Measurements from ENCODE around the gene EXOC4.

EXOC4 gene

DNA sequence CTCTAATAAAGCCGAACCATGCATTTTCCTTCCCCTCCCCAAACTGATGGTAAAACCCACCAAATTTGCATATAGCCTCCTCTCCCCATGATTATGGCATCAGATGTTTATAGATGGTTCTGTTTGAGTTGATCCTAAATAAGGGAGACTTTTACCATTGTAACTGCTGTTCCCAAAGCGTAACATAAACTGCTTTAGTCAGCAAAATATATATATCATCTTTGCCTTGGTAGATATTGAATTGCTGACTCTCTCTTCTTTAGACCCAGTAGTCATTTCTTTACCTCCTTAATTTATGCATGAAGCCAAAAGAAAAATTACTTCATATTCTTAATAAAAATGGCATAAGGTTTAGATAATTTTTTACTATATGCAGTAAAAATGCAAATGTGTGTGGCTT, 788.1 kb downstream of the EXOC4 start:
- Histone ChIP-seq H3K4me3 (no peak overlapping the region), H3K4me1 (no peaks in the 10 kb centered on the region), H3K27me3 (no peaks in the 10 kb centered on the region), H3K9me3 (no peaks in the 10 kb centered on the region), H3K27ac (no peak overlapping the region), H3K36me3 (no peaks in the 10 kb centered on the region)
- no peak for DNase-seq
- intact Hi-C loops (cut with DNase I; ENCODE audit: low total_unique reads): no loop called here
- TF ChIP-seq, protein P1, sequence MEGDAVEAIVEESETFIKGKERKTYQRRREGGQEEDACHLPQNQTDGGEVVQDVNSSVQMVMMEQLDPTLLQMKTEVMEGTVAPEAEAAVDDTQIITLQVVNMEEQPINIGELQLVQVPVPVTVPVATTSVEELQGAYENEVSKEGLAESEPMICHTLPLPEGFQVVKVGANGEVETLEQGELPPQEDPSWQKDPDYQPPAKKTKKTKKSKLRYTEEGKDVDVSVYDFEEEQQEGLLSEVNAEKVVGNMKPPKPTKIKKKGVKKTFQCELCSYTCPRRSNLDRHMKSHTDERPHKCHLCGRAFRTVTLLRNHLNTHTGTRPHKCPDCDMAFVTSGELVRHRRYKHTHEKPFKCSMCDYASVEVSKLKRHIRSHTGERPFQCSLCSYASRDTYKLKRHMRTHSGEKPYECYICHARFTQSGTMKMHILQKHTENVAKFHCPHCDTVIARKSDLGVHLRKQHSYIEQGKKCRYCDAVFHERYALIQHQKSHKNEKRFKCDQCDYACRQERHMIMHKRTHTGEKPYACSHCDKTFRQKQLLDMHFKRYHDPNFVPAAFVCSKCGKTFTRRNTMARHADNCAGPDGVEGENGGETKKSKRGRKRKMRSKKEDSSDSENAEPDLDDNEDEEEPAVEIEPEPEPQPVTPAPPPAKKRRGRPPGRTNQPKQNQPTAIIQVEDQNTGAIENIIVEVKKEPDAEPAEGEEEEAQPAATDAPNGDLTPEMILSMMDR (IDR thresholded peaks at IDR 0.05): no peak

DNA sequence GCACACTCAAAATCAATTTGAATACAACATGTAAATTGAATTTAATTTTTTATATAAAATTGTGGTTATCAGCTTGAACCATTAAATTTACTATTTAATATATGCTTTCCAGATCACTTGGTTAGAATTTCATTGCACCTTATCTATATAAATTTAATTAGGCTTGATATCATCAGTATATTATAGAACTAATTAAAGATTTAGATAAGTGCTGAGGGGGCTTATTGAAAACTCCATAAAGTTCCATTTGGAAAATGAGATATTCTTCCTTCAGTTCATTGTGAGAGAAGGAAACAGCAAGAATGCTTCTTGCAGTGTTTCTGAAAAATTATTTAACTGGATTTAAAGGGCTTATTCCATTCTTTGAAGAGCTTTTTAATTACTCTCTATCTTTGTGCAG, 788.6 kb downstream of the EXOC4 start:
- H3K36me3 ChIP-seq: no peaks in the 10 kb centered on the region
- no peaks in the 10 kb centered on the region for H3K9me3 ChIP-seq
- TF ChIP-seq, protein P1 (IDR thresholded peaks at IDR 0.05): no peak
- H3K4me1 ChIP-seq: no peaks in the 10 kb centered on the region
- no peak overlapping the region for H3K4me3 ChIP-seq
- H3K27me3 ChIP-seq: no peaks in the 10 kb centered on the region
- no peak for DNase-seq
- intact Hi-C loops (cut with DNase I; ENCODE audit: low total_unique reads): no loop called here
- H3K27ac ChIP-seq: no peak overlapping the region

DNA sequence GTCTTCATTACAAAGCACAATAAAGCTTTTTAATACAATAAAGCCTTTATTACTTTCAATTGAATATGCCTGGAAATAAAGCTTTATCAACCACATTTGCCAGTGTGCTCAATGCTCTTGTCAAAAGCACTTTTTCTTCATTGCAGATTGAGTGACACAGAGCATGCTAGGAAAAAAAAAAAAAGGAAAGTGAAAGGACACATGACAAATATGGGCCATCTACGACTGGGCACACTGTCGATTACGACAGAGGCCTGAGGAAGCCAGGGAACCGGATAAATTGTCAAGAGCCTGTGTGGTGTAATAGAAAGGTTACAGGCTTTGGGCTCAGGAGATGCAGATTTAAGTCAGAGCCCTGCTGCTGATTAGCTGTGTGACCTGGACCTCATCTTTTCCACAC, 789.4 kb downstream of the EXOC4 start:
- no peaks in the 10 kb centered on the region for H3K4me1 ChIP-seq
- intact Hi-C loops (cut with DNase I; ENCODE audit: low total_unique reads): no loop called here
- H3K27me3 ChIP-seq: no peaks in the 10 kb centered on the region
- no peak overlapping the region for H3K27ac ChIP-seq
- no peaks in the 10 kb centered on the region for H3K9me3 ChIP-seq
- H3K36me3 ChIP-seq: no peaks in the 10 kb centered on the region
- no peak for DNase-seq
- H3K4me3 ChIP-seq: no peak overlapping the region
- TF ChIP-seq, protein P1 (IDR thresholded peaks at IDR 0.05): no peak

- TF ChIP-seq, protein P1 (IDR thresholded peaks at IDR 0.05): no peak
- DNase-seq: no peak
- intact Hi-C loops (cut with DNase I; ENCODE audit: low total_unique reads): no loop called here
- Histone ChIP-seq H3K4me3 (no peak overlapping the region), H3K36me3 (no peaks in the 10 kb centered on the region), H3K27ac (no peak overlapping the region), H3K4me1 (no peaks in the 10 kb centered on the region), H3K9me3 (no peaks in the 10 kb centered on the region), H3K27me3 (no peaks in the 10 kb centered on the region)
Observed at GRCh38 chr7:134044682-134045081, 791.8 kb downstream of the EXOC4 start.

DNA sequence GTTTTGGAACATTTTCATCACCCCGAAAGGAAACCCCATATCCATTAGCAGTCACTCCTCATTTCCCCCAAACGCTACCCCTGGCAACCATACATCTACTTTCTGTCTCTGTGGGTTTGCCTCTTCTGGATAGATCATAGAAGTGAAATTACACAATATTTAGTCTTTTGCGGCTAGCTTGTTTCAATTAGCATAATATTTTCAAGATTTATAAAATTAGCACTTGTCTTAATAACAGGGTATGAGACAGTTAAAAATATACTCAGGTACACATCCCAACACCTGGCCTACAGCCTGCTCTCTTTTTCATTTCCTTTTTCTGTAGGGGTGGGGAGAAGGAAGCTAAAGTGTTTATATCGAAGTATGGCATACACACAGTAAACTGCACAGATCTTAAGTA, 792.8 kb downstream of the EXOC4 start:
- intact Hi-C loops (cut with DNase I; ENCODE audit: low total_unique reads): no loop called here
- TF ChIP-seq, protein P1 (IDR thresholded peaks at IDR 0.05): no peak
- Histone ChIP-seq H3K9me3 (no peaks in the 10 kb centered on the region), H3K4me3 (no peak overlapping the region), H3K4me1 (no peaks in the 10 kb centered on the region), H3K27me3 (no peaks in the 10 kb centered on the region), H3K36me3 (no peaks in the 10 kb centered on the region), H3K27ac (no peak overlapping the region)
- DNase-seq: no peak

- Histone ChIP-seq H3K27me3 (no peaks in the 10 kb centered on the region), H3K27ac (no peak overlapping the region), H3K4me1 (no peaks in the 10 kb centered on the region), H3K36me3 (no peaks in the 10 kb centered on the region), H3K4me3 (no peak overlapping the region), H3K9me3 (no peaks in the 10 kb centered on the region)
- TF ChIP-seq, protein P1 (IDR thresholded peaks at IDR 0.05): no peak
- no peak for DNase-seq
- intact Hi-C loops (cut with DNase I; ENCODE audit: low total_unique reads): no loop called here
Observed at GRCh38 chr7:134046594-134047128, 793.8 kb downstream of the EXOC4 start.
